CD4-positive, alpha-beta T cell treated with Interleukin-1 beta for 1 hour (primary cell): ENCODE data around the gene TEAD2.
"Not testable (repeated sequence)": the region's sequence is repeated elsewhere in the genome, so short reads cannot be mapped to it uniquely, and the experiment has no call there.

ENCODE experiments used
- DNase-seq, 2 donors: peaks; one replicate each; pipeline ENCODE4 v3.0.0-alpha.2; 2020 to 2022

The TEAD2 gene

DNA sequence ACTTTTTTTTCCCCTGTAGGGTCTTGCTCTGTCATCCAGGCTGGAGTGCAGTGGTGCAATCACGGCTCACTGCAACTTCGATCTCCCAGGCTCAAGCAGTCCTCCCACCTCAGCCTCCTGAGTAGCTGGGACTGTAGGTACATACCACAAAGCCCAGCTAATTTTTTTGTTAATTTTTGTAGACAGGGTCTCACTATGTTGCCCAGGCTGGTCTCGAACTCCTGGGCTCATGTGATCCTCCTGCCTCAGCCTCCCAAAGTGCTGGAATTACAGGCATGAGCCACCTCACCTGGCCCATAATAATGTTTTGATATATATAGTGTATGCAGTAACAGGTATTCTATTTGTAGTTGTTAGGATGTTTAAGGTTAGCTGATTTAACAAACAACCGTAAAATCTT lies 31.0 kb downstream of the TEAD2 start:
- DNase-seq: not testable (repeated sequence)

DNA sequence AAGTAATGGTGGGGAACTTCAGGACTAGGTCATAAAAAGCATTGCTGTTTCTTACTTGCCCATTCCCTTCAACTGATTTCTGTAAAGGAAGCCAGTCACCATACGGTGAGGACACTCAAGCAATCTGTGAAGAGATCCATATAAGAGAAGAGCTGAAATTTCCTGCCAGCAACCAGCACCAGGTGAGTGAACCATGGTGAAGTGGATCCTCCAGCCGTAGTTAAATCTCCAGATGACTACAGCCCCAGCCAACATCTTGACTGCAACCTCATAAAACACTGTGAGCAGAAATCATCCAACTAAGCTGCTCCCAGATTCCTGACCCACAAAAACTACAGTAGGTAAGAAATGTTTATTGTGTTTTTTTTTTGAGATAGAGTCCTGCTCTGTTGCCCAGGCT lies 33.5 kb downstream of the TEAD2 start:
- DNase-seq: no peak

DNA sequence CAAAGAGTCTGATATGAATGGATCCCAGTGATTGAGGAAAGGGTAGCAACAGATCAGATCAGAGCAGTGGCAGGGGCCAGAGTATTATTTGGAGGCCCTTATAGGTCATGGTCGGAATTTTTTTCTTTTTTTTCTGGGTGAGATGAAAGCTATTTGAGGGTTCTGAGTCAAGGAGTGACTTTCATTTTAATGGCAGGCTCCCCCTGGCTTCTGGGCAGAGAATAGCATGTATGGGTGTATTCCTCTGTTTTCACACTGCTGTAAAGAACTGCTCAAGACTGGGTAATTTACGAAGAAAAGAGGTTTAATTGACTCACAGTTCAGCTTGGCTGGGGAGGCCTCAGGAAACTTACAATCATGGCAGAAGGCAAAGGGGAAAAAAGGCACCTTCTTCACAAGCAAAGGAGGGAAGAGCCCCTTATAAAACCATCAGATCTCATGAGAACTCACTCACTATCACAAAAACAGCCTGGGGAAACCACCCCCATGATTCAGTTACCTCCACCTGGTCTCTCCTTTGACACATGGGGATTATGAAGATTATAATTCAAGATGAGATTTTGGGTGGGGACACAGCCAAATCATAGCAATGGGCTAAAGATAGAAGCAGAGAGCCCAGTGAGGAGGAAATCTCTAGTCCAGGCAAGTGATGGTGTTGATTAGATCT lies 34.2 kb downstream of the TEAD2 start:
- peak; percentile 54 to 63 for DNase-seq

DNA sequence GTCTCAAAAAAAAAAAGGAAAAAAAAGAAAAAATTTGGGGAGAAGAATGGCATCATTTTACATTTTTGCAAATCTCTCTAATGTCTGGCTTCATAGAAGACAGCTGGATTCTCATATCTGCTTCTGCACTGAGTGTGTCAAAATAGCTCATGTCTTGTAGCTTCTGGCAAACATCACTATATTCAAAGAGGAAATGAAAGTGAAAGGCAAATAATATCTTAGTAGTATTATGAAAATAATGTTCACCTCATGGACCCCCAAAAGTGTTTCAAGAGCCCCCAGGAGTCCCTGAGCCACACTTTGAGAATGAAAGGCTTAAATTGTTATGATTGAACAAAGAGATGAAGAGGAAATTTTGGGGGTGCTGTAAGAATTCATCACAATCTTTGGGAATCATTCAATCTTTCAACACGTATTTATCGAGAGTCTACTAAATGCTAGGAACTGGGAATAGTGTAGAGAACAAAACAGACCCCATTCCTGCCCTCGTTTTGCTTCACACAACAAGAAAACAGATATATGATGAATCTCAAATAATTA lies 36.0 kb downstream of the TEAD2 start:
- DNase-seq: no peak

DNA sequence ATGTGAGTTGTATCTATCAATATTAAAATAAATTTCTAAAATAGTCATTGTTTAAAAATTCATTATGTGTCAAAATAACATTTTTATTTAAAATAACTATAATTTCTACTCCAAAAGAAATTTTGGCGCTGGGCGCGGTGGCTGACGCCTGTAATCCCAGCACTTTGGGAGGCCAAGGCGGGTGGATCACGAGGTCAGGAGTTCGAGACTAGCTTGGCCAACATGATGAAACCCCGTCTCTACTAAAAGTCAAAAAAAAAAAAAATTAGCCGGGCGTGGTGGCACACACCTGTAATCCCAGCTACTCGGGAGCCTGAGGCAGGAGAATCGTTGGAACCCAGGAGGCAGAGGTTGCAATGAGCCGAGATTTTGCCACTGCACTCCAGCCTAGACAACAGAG lies 36.5 kb downstream of the TEAD2 start:
- not testable (repeated sequence) for DNase-seq

DNA sequence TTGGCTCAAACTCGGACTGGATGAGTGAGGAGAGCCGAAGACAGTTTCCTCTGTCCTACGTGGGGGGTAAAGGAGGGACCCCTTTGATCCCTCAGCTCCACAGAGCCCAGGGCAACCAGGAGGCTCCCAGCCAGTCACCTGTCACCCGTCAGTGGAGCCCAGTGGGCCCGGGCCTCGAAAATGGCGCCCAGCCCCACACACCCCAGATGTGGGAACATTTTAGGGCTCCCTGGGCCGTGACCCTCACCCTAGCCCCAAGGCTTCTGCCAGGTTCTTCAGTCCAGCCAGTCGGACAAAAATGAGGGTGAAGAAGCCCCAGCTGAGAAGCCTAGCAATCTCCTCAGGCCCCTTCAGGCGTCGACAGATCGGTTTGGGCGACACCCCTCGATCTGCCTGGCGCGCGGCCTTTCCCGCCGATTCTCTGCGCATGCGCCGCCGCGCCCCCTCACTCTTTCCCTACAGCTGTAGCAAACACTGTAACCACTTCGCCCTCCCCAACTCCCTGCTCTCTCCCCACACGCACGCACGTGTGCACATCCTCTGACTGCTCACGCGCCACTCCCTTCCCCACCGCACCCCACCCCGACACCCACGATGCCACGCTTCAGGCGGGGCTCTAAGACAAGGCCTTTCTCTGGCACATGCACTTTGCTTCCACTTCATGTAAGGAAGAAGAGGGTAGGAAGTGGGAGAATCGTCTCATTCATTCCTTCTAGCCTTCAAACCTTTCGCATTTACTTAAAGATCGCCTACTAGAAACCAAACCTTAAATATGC lies 37.2 kb downstream of the TEAD2 start, which contains the start of gene SLC6A16:
SLC6A16 (minus strand) TSS at position 391 of the 776 bp plus-strand sequence. CDS start 13,844 bp downstream, outside the sequence.
- no peak for DNase-seq

DNA sequence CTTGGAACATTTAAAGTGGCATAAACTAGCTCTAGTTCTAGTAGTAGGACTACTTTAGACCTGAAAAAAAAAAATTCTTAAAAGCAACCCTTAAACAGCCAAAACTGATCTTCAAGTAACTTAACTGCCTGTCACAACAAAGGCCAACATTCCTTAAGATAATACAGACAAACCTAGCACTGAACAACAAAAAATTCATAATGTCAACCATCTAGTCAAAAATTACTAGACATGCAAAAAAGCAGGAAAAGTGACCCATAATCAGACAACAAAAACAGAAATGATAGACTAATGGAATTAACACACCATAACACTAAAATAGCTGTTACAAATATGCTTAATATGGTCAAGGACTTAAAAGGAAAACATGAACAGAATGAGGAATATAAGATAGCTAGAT lies 43.9 kb downstream of the TEAD2 start:
- no peak for DNase-seq

DNA sequence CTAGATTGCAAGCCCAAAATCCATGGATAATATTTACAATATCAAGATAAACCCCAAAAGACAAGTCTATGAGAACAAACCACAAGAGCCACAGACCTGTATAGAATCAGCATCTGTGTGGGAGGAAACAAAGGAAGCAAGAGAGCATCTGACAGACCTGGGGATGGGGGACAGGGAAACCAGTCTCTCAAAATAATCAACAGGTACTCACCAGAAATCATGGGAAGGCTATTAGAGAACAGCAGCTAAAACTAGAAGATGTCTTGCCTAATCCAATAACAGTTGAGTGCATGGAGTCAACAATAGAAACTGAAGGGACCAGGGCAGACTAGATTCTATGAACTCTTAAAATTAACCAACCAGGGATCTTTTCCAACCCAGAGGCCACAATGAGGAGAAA lies 45.9 kb downstream of the TEAD2 start:
- no peak for DNase-seq

GRCh38 chr19:49315111-49315510 lies 47.1 kb downstream of the TEAD2 start:
- DNase-seq: no peak

DNA sequence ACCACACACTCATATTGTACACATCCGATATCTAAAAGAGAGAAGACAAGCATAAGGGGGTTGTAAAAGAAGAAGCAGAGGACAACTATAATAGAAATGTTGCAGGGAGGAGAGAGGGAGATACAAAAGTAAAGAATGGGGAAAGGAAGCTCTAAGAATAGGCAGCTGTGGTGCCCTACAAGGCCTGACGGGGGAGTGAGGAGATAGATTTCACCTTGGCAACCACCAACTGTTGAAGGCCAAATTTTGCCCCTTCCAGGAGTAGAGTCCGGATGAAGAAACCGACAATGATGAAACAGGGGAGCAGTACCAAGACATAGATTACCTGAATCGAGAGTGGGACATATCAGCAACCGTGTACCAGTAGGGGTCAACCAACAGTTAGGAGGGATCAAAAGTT lies 53.1 kb downstream of the TEAD2 start:
- DNase-seq: no peak

GRCh38 chr19:49306734-49307133 lies 55.5 kb downstream of the TEAD2 start:
- peak in 1 of 2 donors; percentile 6 for DNase-seq

DNA sequence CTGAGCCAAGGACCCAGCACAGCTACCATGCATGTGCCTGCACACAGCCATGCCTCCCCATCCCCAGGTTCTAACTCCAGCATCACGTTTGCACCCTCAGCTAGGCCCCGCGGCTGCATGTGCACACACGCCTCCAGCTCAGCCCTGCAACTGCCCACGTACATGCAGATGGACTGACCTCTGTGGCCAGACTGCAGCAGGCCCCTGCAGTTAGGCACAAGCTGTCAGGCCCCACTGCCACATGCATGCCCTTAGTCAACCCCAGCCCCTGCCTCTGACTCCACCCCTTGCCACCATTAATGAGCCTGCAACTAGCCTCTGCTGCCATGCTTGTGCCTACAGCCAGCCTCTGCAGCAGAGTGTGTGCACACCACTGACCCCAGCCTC lies 60.4 kb downstream of the TEAD2 start:
- no peak for DNase-seq

GRCh38 chr19:49301165-49301865 lies 60.9 kb downstream of the TEAD2 start:
- DNase-seq: peak; percentile 76 to 78

DNA sequence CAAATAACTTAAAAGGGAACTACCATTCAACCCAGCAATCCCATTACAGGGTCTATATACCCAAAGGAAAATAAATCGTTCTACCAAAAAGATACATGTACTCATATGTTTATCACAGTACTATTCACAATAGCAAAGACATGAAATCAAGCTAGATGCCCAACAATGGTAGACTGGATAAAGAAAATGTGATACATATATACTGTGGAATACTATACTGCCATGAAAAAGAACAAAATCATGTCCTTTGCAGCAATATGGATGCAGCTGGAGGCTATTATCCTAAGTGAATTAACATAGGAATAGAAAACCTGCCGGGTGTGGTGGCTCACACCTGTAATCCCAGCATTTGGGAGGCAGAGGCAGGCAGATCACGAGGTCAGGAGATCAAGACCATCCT lies 63.6 kb downstream of the TEAD2 start:
- DNase-seq: not testable (repeated sequence)

- no peak for DNase-seq
Measured at GRCh38 chr19:49297403-49297802, 64.8 kb downstream of the TEAD2 start.

DNA sequence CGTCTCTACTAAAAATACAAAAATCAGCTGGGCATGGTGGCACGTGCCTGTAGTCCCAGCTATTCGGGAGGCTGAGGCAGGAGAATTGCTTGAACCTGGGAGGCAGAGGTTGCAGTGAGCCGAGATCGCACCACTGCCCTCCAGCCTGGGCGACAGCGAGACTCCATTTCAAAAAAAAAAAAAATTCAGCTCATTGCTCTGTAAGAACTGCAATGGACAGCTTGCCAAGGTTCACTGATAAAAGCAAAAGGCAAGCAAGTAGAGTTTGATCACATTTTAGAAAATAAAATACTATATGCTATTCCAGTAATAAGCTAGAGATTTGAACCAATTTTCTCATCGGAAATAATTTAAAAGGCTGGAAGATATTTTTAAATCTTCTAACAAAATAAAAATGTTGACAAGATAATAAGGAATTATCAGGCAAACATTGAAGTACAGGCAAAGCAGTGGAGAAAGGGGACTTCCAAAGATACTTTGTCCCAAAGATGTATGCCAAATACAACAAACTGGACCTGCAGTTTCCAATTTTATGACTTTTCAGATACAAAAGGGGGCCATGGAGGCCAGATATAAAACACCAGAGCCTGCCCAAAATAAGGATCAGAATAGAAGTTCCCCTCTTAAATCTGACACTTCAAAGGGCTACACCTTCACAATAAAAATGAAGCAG lies 66.9 kb downstream of the TEAD2 start:
- DNase-seq: no peak

DNA sequence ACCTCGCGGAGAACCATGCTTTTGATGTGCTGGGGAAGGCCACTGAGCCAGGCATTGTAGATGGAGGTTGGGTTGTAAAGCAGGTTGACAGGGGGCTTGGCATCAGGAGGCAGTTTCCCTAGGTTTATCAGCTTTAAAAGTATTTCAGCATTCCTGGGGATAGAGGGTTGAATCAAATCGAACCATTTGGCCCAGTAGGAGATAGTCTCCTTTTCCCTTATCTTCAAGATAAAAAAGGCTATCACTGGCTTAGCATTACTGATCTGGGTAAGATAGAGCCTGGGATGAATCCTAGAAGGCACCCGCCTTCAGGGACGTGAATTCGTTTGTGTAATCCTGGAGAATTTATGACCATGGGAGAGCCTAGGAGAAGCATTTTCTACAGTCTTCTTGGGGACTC lies 67.8 kb downstream of the TEAD2 start:
- no peak for DNase-seq
